OCI-LY7 (cell line): Measurements from ENCODE around the gene SLC2A5. TPM values are rescaled to one million over a fixed set of nuclear protein-coding genes. Genes with fewer than 3 reads are reported as not detected.
"Not testable (repeated sequence)": the region's sequence is repeated elsewhere in the genome, so short reads cannot be mapped to it uniquely, and the experiment has no call there.

Experiments
- BruUV-seq: library from RNA; stranded (reverse); fragments of 400-500 nt; replicated peaks from 2 replicates; lab custom pipeline; 2021; lab: Mats Ljungman, UMichigan
- CTCF ChIA-PET: fragments of 300-600 bp; sonication (Branson Sonifier 250); formaldehyde crosslinking; loops from one replicate; lab custom pipeline; 2022; ENCODE audit warnings: antibody characterized with exemption; ENCODE audit not compliant: unreplicated experiment; lab: Charles Lee
- POLR2A ChIA-PET: fragments of 300-600 bp; sonication (Branson Sonifier 250); formaldehyde crosslinking; loops from one replicate; lab custom pipeline; 2022; ENCODE audit warnings: antibody characterized with exemption; lab: Charles Lee
- DNase-seq: peaks from one replicate; pipeline ENCODE4 v3.0.0-alpha.2; 2015; ENCODE audit warnings: low spot score
- H2AFZ ChIP-seq: fragments of 200-600 bp; sonication (generic), shearing (Covaris generic); 2 replicates; pipeline ENCODE4 v1.6.1; 2014; ENCODE audit warnings: mild to moderate bottlenecking, antibody characterized with exemption, low read length, moderate library complexity
- H3K27ac ChIP-seq: fragments of 200-600 bp; sonication (generic); 2 replicates; pipeline ENCODE4 v1.5.1; 2014; ENCODE audit warnings: mixed run types, low read depth, mild to moderate bottlenecking, moderate library complexity, low read length, inconsistent platforms; ENCODE audit not compliant: poor library complexity, severe bottlenecking
- H3K36me3 ChIP-seq: fragments of 200-600 bp; sonication (generic); 2 replicates; pipeline ENCODE4 v1.6.1; 2014; ENCODE audit warnings: mild to moderate bottlenecking, antibody characterized with exemption, low read length, moderate library complexity, mixed read lengths; ENCODE audit not compliant: insufficient read depth
- H3K4me1 ChIP-seq: fragments of 200-600 bp; sonication (generic); 2 replicates; pipeline ENCODE4 v1.5.1; 2014; ENCODE audit warnings: mild to moderate bottlenecking, low read length; ENCODE audit not compliant: insufficient read depth, poor library complexity, severe bottlenecking
- H3K4me2 ChIP-seq: fragments of 200-600 bp; sonication (generic); 2 replicates; pipeline ENCODE4 v1.6.1; 2014; ENCODE audit warnings: mild to moderate bottlenecking, low read length
- H3K4me3 ChIP-seq: fragments of 200-600 bp; sonication (generic); 2 replicates; pipeline ENCODE4 v1.5.1; 2014; ENCODE audit warnings: mild to moderate bottlenecking, low read depth, low read length; ENCODE audit not compliant: poor library complexity, severe bottlenecking
- H3K79me2 ChIP-seq: fragments of 200-600 bp; sonication (generic); 2 replicates; pipeline ENCODE4 v1.6.1; 2016; ENCODE audit warnings: low read depth, mild to moderate bottlenecking, low read length, moderate library complexity, mixed read lengths; ENCODE audit not compliant: insufficient read depth
- H3K9me2 ChIP-seq: fragments of 200-600 bp; sonication (generic); 2 replicates; pipeline ENCODE4 v1.6.1; 2016; ENCODE audit warnings: mild to moderate bottlenecking, low read length, mixed read lengths; ENCODE audit not compliant: insufficient read depth
- H3K9me3 ChIP-seq: fragments of 200-600 bp; sonication (generic); 2 replicates; pipeline ENCODE4 v1.6.1; 2014; ENCODE audit warnings: mild to moderate bottlenecking, mixed run types, low read length, mixed read lengths
- H4K20me1 ChIP-seq: fragments of 200-600 bp; sonication (generic); 2 replicates; pipeline ENCODE4 v1.6.1; 2014; ENCODE audit warnings: mild to moderate bottlenecking, antibody characterized with exemption, low read length, moderate library complexity, mixed read lengths; ENCODE audit not compliant: insufficient read depth
- EZH2phosphoT487 ChIP-seq: fragments of 200-600 bp; sonication (generic); IDR thresholded peaks from 2 replicates; pipeline ENCODE4 v1.6.1; 2018; ENCODE audit warnings: low read depth, borderline replicate concordance, mild to moderate bottlenecking, mixed run types, antibody characterized with exemption, low read length, moderate library complexity, mixed read lengths
- intact Hi-C: fragments of 100-400 bp; cut with micrococcal nuclease; formaldehyde crosslinking; loops from one replicate; pipeline ENCODE4 v1.10.0; 2022; ENCODE audit not compliant: unreplicated experiment
- total RNA-seq, 2 experiments: library from RNA; depleted of rRNA in 1 of 2; stranded (reverse); fragments of >200 nt in 1 of 2; shearing (Covaris generic) in 1 of 2; gene quantifications; 2 replicates each; pipeline ENCODE4 v1.2.3, GENCODE V29; 2014 to 2022
- TF ChIP-seq, protein P1 (sequence below): fragments of 200-600 bp; sonication (generic); conservative IDR thresholded peaks from 2 replicates; pipeline ENCODE4 v1.5.1; 2014; ENCODE audit warnings: mild to moderate bottlenecking, antibody characterized with exemption, low read length, moderate library complexity, mixed read lengths

The SLC2A5 gene
- total RNA-seq, 2 experiments from 2014 or later, result 112 to 183 TPM

GRCh38 chr1:9022026-9022738, 47.3 kb downstream of the SLC2A5 start:
- H3K9me2 ChIP-seq, H3K36me3 ChIP-seq, H2AFZ ChIP-seq, H3K4me1 ChIP-seq, H3K27ac ChIP-seq, H4K20me1 ChIP-seq, BruUV-seq, H3K9me3 ChIP-seq, POLR2A ChIA-PET, CTCF ChIA-PET, H3K79me2 ChIP-seq, intact Hi-C loops, H3K4me2 ChIP-seq, DNase-seq, H3K4me3 ChIP-seq: not testable (repeated sequence)
- TF ChIP-seq, protein P1, sequence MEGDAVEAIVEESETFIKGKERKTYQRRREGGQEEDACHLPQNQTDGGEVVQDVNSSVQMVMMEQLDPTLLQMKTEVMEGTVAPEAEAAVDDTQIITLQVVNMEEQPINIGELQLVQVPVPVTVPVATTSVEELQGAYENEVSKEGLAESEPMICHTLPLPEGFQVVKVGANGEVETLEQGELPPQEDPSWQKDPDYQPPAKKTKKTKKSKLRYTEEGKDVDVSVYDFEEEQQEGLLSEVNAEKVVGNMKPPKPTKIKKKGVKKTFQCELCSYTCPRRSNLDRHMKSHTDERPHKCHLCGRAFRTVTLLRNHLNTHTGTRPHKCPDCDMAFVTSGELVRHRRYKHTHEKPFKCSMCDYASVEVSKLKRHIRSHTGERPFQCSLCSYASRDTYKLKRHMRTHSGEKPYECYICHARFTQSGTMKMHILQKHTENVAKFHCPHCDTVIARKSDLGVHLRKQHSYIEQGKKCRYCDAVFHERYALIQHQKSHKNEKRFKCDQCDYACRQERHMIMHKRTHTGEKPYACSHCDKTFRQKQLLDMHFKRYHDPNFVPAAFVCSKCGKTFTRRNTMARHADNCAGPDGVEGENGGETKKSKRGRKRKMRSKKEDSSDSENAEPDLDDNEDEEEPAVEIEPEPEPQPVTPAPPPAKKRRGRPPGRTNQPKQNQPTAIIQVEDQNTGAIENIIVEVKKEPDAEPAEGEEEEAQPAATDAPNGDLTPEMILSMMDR, result peak; percentile 21; the same call in 1 of the 2 replicates

DNA sequence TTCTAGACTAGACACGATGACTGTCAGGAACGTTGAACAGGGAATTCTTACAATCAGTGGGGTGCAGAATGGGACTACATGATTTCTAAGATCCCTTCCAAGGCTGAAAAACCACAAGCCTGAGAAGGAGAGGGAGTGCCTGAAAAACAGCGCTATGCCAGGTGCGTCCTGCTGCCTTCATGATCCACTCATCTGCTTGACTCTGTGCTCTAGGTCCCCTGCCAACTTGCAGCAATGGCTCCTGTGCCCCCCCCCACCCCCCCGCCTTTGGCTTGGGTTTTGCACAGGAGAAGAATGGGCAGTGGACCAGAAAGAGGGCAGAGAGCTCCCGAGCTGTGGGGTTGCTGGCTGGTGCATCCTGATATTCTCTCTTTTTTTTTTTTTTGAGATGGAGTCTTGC, 49.1 kb downstream of the SLC2A5 start:
- H2AFZ ChIP-seq, result no peak overlapping the region
- no TSS peak for BruUV-seq
- no peak overlapping the region for H3K27ac ChIP-seq
- H3K4me3 ChIP-seq, result no peak overlapping the region
- H3K4me2 ChIP-seq, result no peak overlapping the region
- H3K9me2 ChIP-seq, result no peaks in the 10 kb centered on the region
- H3K9me3 ChIP-seq, result no peaks in the 10 kb centered on the region
- H4K20me1 ChIP-seq, result no peaks in the 10 kb centered on the region
- intact Hi-C loops, result no loop called here
- ChIA-PET CTCF (no interaction called here), POLR2A (interaction anchor here (0.6 kb wide), 1 partner anchor 262 kb away, joined by 3 read pairs; no protein-coding TSS in a partner anchor)
- TF ChIP-seq EZH2phosphoT487, result no peak
- TF ChIP-seq, protein P1, result no peak
- H3K4me1 ChIP-seq, result peaks cover 12% of the 10 kb centered on the region
- no peaks in the 10 kb centered on the region for H3K79me2 ChIP-seq
- no peak for DNase-seq
- no peaks in the 10 kb centered on the region for H3K36me3 ChIP-seq

GRCh38 chr1:9019896-9020295, 49.5 kb downstream of the SLC2A5 start:
- no peaks in the 10 kb centered on the region for H3K9me3 ChIP-seq
- peaks cover 16% of the 10 kb centered on the region for H3K4me1 ChIP-seq
- H3K27ac ChIP-seq, result no peak overlapping the region
- TF ChIP-seq, protein P1, result no peak
- no peak for TF ChIP-seq EZH2phosphoT487
- no peaks in the 10 kb centered on the region for H4K20me1 ChIP-seq
- ChIA-PET POLR2A (no interaction called here), CTCF (no interaction called here)
- H3K79me2 ChIP-seq, result no peaks in the 10 kb centered on the region
- no peak overlapping the region for H2AFZ ChIP-seq
- H3K36me3 ChIP-seq, result no peaks in the 10 kb centered on the region
- H3K4me3 ChIP-seq, result no peak overlapping the region
- BruUV-seq, result no TSS peak
- no peak for DNase-seq
- H3K4me2 ChIP-seq, result no peak overlapping the region
- intact Hi-C loops, result no loop called here
- H3K9me2 ChIP-seq, result no peaks in the 10 kb centered on the region
